Hematopoietic multipotent progenitor cell (in vitro differentiated cells): Measurements from ENCODE around the gene WNT9B. TPM values are rescaled to one million over a fixed set of nuclear protein-coding genes. Genes with fewer than 3 reads are reported as not detected.
"Not testable (repeated sequence)": the region's sequence is repeated elsewhere in the genome, so short reads cannot be mapped to it uniquely, and the experiment has no call there.

Source experiments
- DNase-seq, 3 donors: peaks; one replicate each; pipeline ENCODE4 v3.0.0-alpha.2; 2011 to 2015; ENCODE audit warnings: low read depth in 2 of 3, low spot score in 2 of 3
- total RNA-seq: library from RNA; depleted of rRNA; stranded (reverse); fragments of >200 nt; gene quantifications from one replicate; pipeline ENCODE4 v1.2.3, GENCODE V29; 2012

WNT9B gene
- total RNA-seq, 1 donor, result under 0.01 TPM

GRCh38 chr17:46903762-46904672, 52.6 kb downstream of the WNT9B start:
- no peak for DNase-seq

- no peak for DNase-seq
These were observed 56.8 kb downstream of the WNT9B start for GRCh38 chr17:46908068-46908737.

GRCh38 chr17:46910179-46910927, 59.0 kb downstream of the WNT9B start:
- DNase-seq, result no peak

GRCh38 chr17:46911311-46911710, 59.9 kb downstream of the WNT9B start:
- no peak for DNase-seq

DNA sequence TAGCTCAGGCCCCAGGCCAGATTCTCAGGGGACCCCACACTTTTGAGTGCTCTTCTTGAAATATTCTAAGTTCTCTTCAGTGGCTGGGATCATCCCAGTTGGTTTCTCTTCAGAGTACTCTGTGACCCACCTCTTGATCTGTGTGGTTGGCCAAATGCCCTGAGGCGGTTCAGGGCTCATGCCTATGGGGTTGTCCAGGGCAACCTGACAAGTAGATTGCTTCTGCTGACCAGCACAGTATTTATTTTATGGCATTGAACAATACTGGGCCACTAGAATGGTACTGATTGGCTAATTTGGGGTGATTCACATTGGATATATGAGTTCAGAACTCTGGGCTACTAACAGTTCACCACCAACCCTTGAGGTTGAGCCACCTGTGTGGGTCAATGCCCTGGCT, 64.2 kb downstream of the WNT9B start:
- DNase-seq, result no peak

GRCh38 chr17:46916211-46916610, 64.8 kb downstream of the WNT9B start:
- DNase-seq, result no peak

DNA sequence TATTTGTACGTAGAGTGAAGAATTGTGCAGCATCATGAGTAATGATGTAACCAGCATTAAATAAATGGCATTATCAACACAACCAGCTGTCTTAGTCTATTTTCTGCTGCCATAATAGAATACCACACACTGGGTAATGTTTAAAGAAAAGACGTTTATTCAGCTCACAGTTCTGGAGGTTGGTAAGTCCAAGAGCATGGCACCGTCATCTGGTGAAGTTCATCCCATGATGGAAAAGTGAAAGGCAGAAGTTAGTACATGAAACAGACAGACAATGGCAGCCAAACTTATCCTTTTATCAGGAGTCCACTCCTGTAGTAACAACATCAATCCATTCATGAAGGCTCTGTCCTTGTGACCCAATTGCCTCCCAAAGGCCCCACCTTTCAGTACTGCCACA, 65.2 kb downstream of the WNT9B start:
- no peak for DNase-seq

DNA sequence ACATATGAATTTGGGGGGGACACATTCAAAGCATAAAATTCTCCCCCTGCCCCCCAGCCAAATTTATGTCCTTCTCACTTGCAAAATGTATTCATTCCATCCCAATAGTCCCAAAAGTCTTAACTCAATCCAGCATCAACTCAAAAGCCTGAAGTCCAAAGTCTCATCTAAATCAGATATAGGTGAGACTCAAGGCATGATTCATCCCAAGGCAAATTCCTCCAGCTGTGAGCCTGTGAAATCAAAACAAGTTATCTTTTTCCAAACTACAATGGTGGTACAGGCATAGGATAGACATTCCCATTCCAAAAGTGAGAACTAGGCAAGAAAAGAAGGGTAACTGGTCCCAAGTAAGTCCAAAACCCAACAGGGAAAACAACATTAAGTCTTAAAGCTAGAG, 65.7 kb downstream of the WNT9B start:
- no peak for DNase-seq

GRCh38 chr17:46917516-46917915, 66.1 kb downstream of the WNT9B start:
- DNase-seq, result no peak

DNA sequence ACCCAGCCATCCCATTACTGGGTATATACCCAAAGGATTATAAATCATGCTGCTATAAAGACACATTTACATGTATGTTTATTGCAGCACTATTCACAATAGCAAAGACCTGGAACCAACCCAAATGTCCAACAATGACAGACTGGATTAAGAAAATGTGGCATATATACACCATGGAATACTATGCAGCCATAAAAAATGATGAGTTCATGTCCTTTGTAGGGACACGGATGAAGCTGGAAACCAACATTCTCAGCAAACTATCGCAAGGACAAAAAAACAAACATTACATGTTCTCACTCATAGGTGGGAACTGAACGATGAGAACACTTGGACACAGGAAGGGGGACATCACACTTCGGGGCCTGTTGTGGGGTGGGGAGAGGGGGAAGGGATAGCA, 70.6 kb downstream of the WNT9B start:
- DNase-seq, result not testable (repeated sequence)

DNA sequence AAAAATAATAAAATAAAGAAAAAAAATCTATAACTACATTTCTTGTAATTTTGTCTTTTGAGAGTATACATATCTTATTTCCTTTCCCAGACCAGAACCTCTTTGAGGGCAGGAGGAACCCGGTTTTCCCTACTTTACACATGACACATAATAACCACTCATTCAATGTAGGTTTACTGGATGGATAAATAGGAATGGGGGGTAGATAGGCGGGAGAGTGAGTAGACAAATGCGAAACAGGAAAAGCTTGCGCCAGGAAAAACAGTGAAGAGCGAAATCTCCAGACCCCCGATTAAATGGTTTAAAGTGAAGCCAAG, 71.1 kb downstream of the WNT9B start:
- DNase-seq, result no peak

- peak; percentile 83 to 94 (median 93) for DNase-seq
These were observed 71.6 kb downstream of the WNT9B start, which contains the start of gene GOSR2 for GRCh38 chr17:46922804-46923635. Gene GOSR2 (plus strand): TSS chr17:46923160. CDS start chr17:46923193, 33 bp downstream.

GRCh38 chr17:46925185-46925868, 73.9 kb downstream of the WNT9B start:
- DNase-seq, result no peak

DNA sequence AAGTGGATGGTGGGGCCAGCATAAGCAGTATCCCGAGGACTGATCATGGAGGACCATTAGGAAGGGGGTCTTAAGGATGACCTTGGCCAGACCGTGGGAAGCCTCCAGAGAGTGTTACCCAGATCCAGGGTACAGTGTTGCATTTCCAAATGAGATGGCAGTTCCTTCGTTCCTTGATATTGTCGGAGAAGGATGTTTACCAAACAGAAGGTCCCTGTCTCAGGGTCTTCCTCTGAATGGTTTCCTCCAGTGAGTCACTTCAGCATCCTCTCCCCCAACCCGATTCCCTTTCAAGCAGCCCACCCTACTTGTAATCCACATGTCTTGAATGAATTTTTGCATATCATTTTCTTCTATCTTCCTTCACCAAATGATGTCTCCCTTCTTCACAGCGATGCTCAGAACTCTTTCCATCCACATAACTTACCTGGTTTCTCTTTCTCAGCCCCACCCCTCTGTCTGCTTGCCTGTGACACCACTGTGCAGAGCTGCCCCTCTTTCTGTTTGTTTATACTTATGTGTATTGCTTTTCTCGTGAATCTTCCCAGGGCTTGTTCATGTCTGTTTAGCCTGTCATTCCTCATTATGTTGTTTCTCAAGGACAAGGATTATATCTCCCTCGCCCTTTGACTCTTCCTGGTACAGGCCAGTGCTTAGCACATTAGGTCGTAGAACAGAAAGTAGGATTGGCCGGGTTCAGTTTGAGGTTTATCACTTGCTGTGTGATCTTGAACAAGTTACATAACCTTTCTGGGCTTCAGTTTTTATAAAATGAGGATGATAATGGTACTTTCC, 77.3 kb downstream of the WNT9B start:
- DNase-seq, result no peak

GRCh38 chr17:46929413-46929812, 78.0 kb downstream of the WNT9B start:
- DNase-seq, result no peak

- DNase-seq, result no peak
These were observed 78.7 kb downstream of the WNT9B start for GRCh38 chr17:46930051-46930450.

- no peak for DNase-seq
These were observed 80.2 kb downstream of the WNT9B start for GRCh38 chr17:46931596-46931995.

DNA sequence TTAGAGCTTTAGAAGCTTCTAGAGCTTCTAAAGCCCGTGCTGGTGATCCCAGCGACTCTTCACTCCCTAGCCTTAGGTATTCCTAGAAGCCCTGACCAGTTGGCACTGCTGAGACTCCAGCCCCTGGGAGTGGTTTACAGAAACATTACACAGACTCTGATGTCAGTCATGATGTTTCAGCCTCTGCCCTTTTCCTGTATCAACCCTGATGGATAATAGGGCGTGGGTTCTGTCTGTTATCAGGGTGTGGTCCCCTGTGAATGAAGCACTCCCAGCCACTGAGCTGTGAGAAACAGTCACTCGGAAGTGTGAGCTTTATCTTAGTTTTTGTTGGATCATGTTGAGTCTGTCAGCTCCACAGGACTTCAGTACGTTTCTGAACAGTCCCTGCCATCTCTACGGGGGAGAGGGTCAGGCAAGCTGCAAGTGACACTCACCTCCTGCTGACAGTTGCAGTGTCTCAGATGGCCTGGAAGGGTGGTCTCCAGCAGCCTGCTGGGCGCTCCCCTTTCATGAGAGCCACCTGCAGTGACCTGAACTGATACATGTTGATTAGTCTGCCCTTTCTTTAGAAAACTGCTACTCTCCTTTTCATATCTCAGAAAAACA, 84.4 kb downstream of the WNT9B start:
- no peak for DNase-seq
